GM21529 (cell line): ENCODE data around the gene CST3.
"Not testable (repeated sequence)": the region's sequence is repeated elsewhere in the genome, so short reads cannot be mapped to it uniquely, and the experiment has no call there.

Experiments
- ATAC-seq: cut with Tn5 transposase; IDR thresholded peaks from one replicate; pipeline ENCODE4 v1.9.1; 2021; ENCODE audit not compliant: unreplicated experiment

Gene CST3

GRCh38 chr20:23629542-23630391 lies 8.0 kb downstream of the CST3 start:
- no peak for ATAC-seq

GRCh38 chr20:23629017-23629541 lies 8.7 kb downstream of the CST3 start:
- no peak for ATAC-seq

GRCh38 chr20:23628402-23629016 lies 9.2 kb downstream of the CST3 start:
- no peak for ATAC-seq

GRCh38 chr20:23627501-23627900 lies 10.3 kb downstream of the CST3 start:
- no peak for ATAC-seq

- no peak for ATAC-seq
Measured at GRCh38 chr20:23626040-23626620, 11.6 kb downstream of the CST3 start.

- peak; percentile 66 for ATAC-seq
Measured at GRCh38 chr20:23625236-23625964, 12.4 kb downstream of the CST3 start.

GRCh38 chr20:23624324-23624691 lies 13.4 kb downstream of the CST3 start:
- ATAC-seq, result no peak

GRCh38 chr20:23623666-23624323 lies 14.0 kb downstream of the CST3 start:
- ATAC-seq, result no peak

- ATAC-seq, result peak; percentile 59
Measured at GRCh38 chr20:23622839-23623343, 14.9 kb downstream of the CST3 start.

- ATAC-seq, result not testable (repeated sequence)
Measured at GRCh38 chr20:23622401-23622800, 15.4 kb downstream of the CST3 start.

- not testable (repeated sequence) for ATAC-seq
Measured at GRCh38 chr20:23620670-23621386, 16.9 kb downstream of the CST3 start.

GRCh38 chr20:23614163-23614562 lies 23.6 kb downstream of the CST3 start:
- ATAC-seq, result no peak

- ATAC-seq, result no peak
Measured at GRCh38 chr20:23613676-23614075, 24.1 kb downstream of the CST3 start.

GRCh38 chr20:23612396-23612795 lies 25.4 kb downstream of the CST3 start:
- no peak for ATAC-seq

GRCh38 chr20:23609486-23610109 lies 28.2 kb downstream of the CST3 start:
- no peak for ATAC-seq

- no peak for ATAC-seq
Measured at GRCh38 chr20:23608251-23608846, 29.4 kb downstream of the CST3 start.

- ATAC-seq, result no peak
Measured at GRCh38 chr20:23607497-23608245, 30.1 kb downstream of the CST3 start.

- ATAC-seq, result peak; percentile 94
Measured at GRCh38 chr20:23606652-23607049, 31.1 kb downstream of the CST3 start.
